H9 (cell line): Measurements from ENCODE around the gene SEC14L5. TPM values are rescaled to one million over a fixed set of nuclear protein-coding genes. Genes with fewer than 3 reads are reported as not detected.

Experiments
- DNase-seq: peaks from one replicate; pipeline ENCODE4 v3.0.0-alpha.2; 2017
- H2AFZ ChIP-seq: one replicate; pipeline ENCODE4 v1.6.1; 2013; ENCODE audit warnings: mild to moderate bottlenecking, low read length, control low read depth, moderate library complexity
- H2AK5ac ChIP-seq: 2 replicates; pipeline ENCODE4 v1.6.1; 2013; ENCODE audit warnings: low read length, control low read depth, mixed read lengths; ENCODE audit not compliant: insufficient read length
- H2BK120ac ChIP-seq: one replicate; pipeline ENCODE4 v1.6.1; 2013; ENCODE audit warnings: low read depth, mild to moderate bottlenecking, low read length, control low read depth, inconsistent platforms; ENCODE audit not compliant: poor library complexity, severe bottlenecking
- H2BK12ac ChIP-seq: 2 replicates; pipeline ENCODE4 v1.6.1; 2013; ENCODE audit warnings: low read length, control low read depth, mixed read lengths, low read depth; ENCODE audit not compliant: insufficient read length
- H2BK15ac ChIP-seq: 2 replicates; pipeline ENCODE4 v1.6.1; 2013; ENCODE audit warnings: low read depth, low read length, control low read depth
- H2BK20ac ChIP-seq: one replicate; pipeline ENCODE4 v1.6.1; 2013; ENCODE audit warnings: low read depth, mild to moderate bottlenecking, low read length, control low read depth, inconsistent platforms; ENCODE audit not compliant: poor library complexity, severe bottlenecking
- H2BK5ac ChIP-seq: 2 replicates; pipeline ENCODE4 v1.6.1; 2013; ENCODE audit warnings: low read length, control low read depth, mixed read lengths; ENCODE audit not compliant: insufficient read length
- H3K14ac ChIP-seq: 2 replicates; pipeline ENCODE4 v1.6.1; 2013; ENCODE audit warnings: low read length, control low read depth; ENCODE audit not compliant: insufficient read depth
- H3K18ac ChIP-seq: 2 replicates; pipeline ENCODE4 v1.6.1; 2013; ENCODE audit warnings: low read depth, mild to moderate bottlenecking, mixed read lengths, low read length, control low read depth; ENCODE audit not compliant: insufficient read length
- H3K23ac ChIP-seq: 2 replicates; pipeline ENCODE4 v1.6.1; 2013; ENCODE audit warnings: low read length, control low read depth, mixed read lengths, low read depth; ENCODE audit not compliant: insufficient read length
- H3K23me2 ChIP-seq: 2 replicates; pipeline ENCODE4 v1.6.1; 2013; ENCODE audit warnings: low read depth, mild to moderate bottlenecking, mixed read lengths, low read length, control low read depth; ENCODE audit not compliant: insufficient read length, poor library complexity, severe bottlenecking
- H3K27ac ChIP-seq: 2 replicates; pipeline ENCODE4 v1.5.1; 2013; ENCODE audit warnings: low read length, control low read depth, mixed read lengths, low read depth; ENCODE audit not compliant: insufficient read length
- H3K27me3 ChIP-seq: 2 replicates; pipeline ENCODE4 v1.6.1; 2013; ENCODE audit warnings: low read length, control low read depth, inconsistent platforms; ENCODE audit not compliant: insufficient read depth
- H3K4ac ChIP-seq: 2 replicates; pipeline ENCODE4 v1.6.1; 2013; ENCODE audit warnings: low read depth, mild to moderate bottlenecking, control low read depth, inconsistent platforms, low read length, moderate library complexity
- H3K4me1 ChIP-seq: 2 replicates; pipeline ENCODE4 v1.6.1; 2013; ENCODE audit warnings: low read length, control low read depth, inconsistent platforms; ENCODE audit not compliant: insufficient read depth
- H3K4me2 ChIP-seq: 2 replicates; pipeline ENCODE4 v1.6.1; 2013; ENCODE audit warnings: low read length, control low read depth, mixed read lengths; ENCODE audit not compliant: insufficient read length, insufficient read depth
- H3K56ac ChIP-seq: 2 replicates; pipeline ENCODE4 v1.6.1; 2013; ENCODE audit warnings: low read depth, mild to moderate bottlenecking, mixed read lengths, low read length, control low read depth; ENCODE audit not compliant: insufficient read length
- H3K79me1 ChIP-seq: 2 replicates; pipeline ENCODE4 v1.6.1; 2013; ENCODE audit warnings: low read depth, mild to moderate bottlenecking, moderate library complexity, low read length, control low read depth, inconsistent platforms; ENCODE audit not compliant: insufficient read depth, poor library complexity, severe bottlenecking
- H3K79me2 ChIP-seq: 2 replicates; pipeline ENCODE4 v1.6.1; 2013; ENCODE audit warnings: low read length, control low read depth, inconsistent platforms; ENCODE audit not compliant: insufficient read depth
- H3K9ac ChIP-seq: 2 replicates; pipeline ENCODE4 v1.6.1; 2013; ENCODE audit warnings: low read length, control low read depth, mixed read lengths; ENCODE audit not compliant: insufficient read length; ENCODE audit errors: extremely low read depth
- H3K9me3 ChIP-seq: one replicate; pipeline ENCODE4 v1.6.1; 2013; ENCODE audit warnings: low read depth, low read length, inconsistent platforms; ENCODE audit not compliant: control insufficient read depth
- H3T11ph ChIP-seq: one replicate; pipeline ENCODE4 v1.6.1; 2013; ENCODE audit warnings: mild to moderate bottlenecking, low read length, control low read depth, inconsistent platforms
- H4K20me1 ChIP-seq: one replicate; pipeline ENCODE4 v1.6.1; 2013; ENCODE audit not compliant: control insufficient read depth, insufficient read length, insufficient read depth
- H4K5ac ChIP-seq: 2 replicates; pipeline ENCODE4 v1.6.1; 2013; ENCODE audit warnings: low read depth, mild to moderate bottlenecking, mixed read lengths, low read length, control low read depth; ENCODE audit not compliant: insufficient read length
- H4K8ac ChIP-seq: replicated peaks from 2 replicates; pipeline ENCODE4 v1.6.1; 2013; ENCODE audit warnings: low read length, control low read depth, mixed read lengths, low read depth; ENCODE audit not compliant: insufficient read length
- H4K91ac ChIP-seq: 2 replicates; pipeline ENCODE4 v1.6.1; 2013; ENCODE audit warnings: low read depth, mild to moderate bottlenecking, moderate library complexity, mixed read lengths, low read length, control low read depth; ENCODE audit not compliant: insufficient read length
- H3K27ac Mint-ChIP-seq, 3 experiments: 2 replicates in 2 of 3; 3 replicates in 1 of 3; pipeline ENCODE4 v1.8.0; 2020 to 2021; ENCODE audit warnings: mixed read lengths in 3 of 3, mild to moderate bottlenecking in 1 of 3, moderate library complexity in 1 of 3
- H3K27me3 Mint-ChIP-seq: 2 replicates; pipeline ENCODE4 v1.8.0; 2021; ENCODE audit warnings: low read depth, mild to moderate bottlenecking, moderate library complexity, mixed read lengths
- H3K36me3 Mint-ChIP-seq, 3 experiments: 2 replicates in 2 of 3; 3 replicates in 1 of 3; pipeline ENCODE4 v1.8.0; 2020 to 2021; ENCODE audit warnings: low read depth in 3 of 3, mixed read lengths in 3 of 3; ENCODE audit not compliant: insufficient read depth in 1 of 3
- H3K4me1 Mint-ChIP-seq, 2 experiments: 2 replicates each; pipeline ENCODE4 v1.8.0; 2020; ENCODE audit warnings: mixed read lengths in 2 of 2
- H3K4me3 Mint-ChIP-seq, 2 experiments: 2 replicates in 1 of 2; 3 replicates in 1 of 2; pipeline ENCODE4 v1.8.0; 2020 to 2021; ENCODE audit warnings: mild to moderate bottlenecking in 2 of 2, mixed read lengths in 2 of 2, moderate library complexity in 1 of 2
- H3K9me3 Mint-ChIP-seq, 2 experiments: 2 replicates in 1 of 2; 3 replicates in 1 of 2; pipeline ENCODE4 v1.8.0; 2020; ENCODE audit warnings: mild to moderate bottlenecking in 2 of 2, mixed read lengths in 2 of 2, moderate library complexity in 1 of 2
- WGBS: extraction: QIAGEN DNeasy Blood & Tissue Kit; methylation state at CpG from one replicate; pipeline ENCODE4 v1.1.7; 2013; ENCODE audit warnings: missing lambda C conversion rate, low lambda C conversion rate, mixed read lengths; ENCODE audit not compliant: insufficient read length; ENCODE audit errors: extremely low coverage; 5-methylcytosine and 5-hydroxymethylcytosine counted together
- total RNA-seq: library from RNA; stranded (reverse); gene quantifications from 2 replicates; pipeline ENCODE4 v1.2.1, GENCODE V29; 2021
- TF ChIP-seq, protein P1 (sequence below): fragments of 200-600 bp; sonication (generic); conservative IDR thresholded peaks from 3 replicates; pipeline ENCODE4 v1.8.0; 2021; ENCODE audit warnings: antibody characterized with exemption, mild to moderate bottlenecking

The SEC14L5 gene
- total RNA-seq, 1 experiment from 2014 or later = 4.1 TPM

DNA sequence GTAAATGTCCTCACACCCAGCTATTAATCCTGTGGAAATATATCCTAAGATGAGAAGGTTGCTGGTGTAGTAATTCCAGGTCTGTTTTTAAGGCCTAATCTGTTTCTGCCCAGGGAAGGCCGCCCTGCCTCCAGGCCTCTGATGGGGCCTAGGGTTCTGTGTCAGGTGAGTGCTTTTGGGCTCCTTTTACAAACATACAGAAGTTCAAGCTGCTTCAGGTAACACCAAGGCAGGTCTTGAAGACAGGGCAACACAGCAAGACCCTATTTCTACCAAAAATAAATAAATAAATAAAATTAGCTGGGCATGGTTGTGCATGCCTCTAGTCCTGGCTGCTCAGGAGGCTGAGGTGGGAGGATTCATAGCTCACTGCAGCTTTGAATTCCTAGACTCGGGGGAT is 30.5 kb upstream of the SEC14L5 start:
- Histone ChIP-seq H3K79me2 (no peaks in the 10 kb centered on the region), H4K91ac (no peak overlapping the region), H3K9me3 (no peaks in the 10 kb centered on the region), H4K20me1 (no peaks in the 10 kb centered on the region), H3K23me2 (no peaks in the 10 kb centered on the region), H3K4me2 (no peak overlapping the region), H3K27ac (no peak overlapping the region), H3K9ac (no peak overlapping the region), H3K56ac (no peak overlapping the region), H3K4me1 (peaks cover 6% of the 10 kb centered on the region), H3K79me1 (no peaks in the 10 kb centered on the region), H3K4ac (no peak overlapping the region), H3K18ac (no peak overlapping the region), H2BK5ac (no peak overlapping the region), H3T11ph (no peak overlapping the region), H4K5ac (no peak overlapping the region), H4K8ac (no peak overlapping the region), H3K23ac (no peak overlapping the region), H2BK12ac (no peak overlapping the region), H2AFZ (no peak overlapping the region), H3K14ac (no peak overlapping the region), H2BK20ac (no peak overlapping the region), H2BK15ac (no peak overlapping the region), H2AK5ac (no peak overlapping the region), H2BK120ac (no peak overlapping the region), H3K27me3 (no peaks in the 10 kb centered on the region)
- Mint-ChIP-seq H3K4me1 (peaks cover 26 to 30% of the 10 kb centered on the region in 2 experiments), H3K36me3 (peaks cover 6 to 32% (median 21%) of the 10 kb centered on the region in 3 experiments), H3K27me3 (no peaks in the 10 kb centered on the region; the same call in 1 of the 2 replicates), H3K27ac (no peak overlapping the region), H3K9me3 (peaks cover 8 to 9% of the 10 kb centered on the region in 2 experiments), H3K4me3 (no peak overlapping the region)
- no CpG with 5 or more reads among the region's 2 CpGs for WGBS
- TF ChIP-seq, protein P1, sequence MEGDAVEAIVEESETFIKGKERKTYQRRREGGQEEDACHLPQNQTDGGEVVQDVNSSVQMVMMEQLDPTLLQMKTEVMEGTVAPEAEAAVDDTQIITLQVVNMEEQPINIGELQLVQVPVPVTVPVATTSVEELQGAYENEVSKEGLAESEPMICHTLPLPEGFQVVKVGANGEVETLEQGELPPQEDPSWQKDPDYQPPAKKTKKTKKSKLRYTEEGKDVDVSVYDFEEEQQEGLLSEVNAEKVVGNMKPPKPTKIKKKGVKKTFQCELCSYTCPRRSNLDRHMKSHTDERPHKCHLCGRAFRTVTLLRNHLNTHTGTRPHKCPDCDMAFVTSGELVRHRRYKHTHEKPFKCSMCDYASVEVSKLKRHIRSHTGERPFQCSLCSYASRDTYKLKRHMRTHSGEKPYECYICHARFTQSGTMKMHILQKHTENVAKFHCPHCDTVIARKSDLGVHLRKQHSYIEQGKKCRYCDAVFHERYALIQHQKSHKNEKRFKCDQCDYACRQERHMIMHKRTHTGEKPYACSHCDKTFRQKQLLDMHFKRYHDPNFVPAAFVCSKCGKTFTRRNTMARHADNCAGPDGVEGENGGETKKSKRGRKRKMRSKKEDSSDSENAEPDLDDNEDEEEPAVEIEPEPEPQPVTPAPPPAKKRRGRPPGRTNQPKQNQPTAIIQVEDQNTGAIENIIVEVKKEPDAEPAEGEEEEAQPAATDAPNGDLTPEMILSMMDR = no peak
- DNase-seq = no peak
